Measurements from ENCODE around the gene FAM78A. TPM values are rescaled to one million over a fixed set of nuclear protein-coding genes. Genes with fewer than 3 reads are reported as not detected.

Gene FAM78A
- total RNA-seq, 4 donors from 2014 or later, result 1.7 to 4.0 (median 3.3) TPM

DNA sequence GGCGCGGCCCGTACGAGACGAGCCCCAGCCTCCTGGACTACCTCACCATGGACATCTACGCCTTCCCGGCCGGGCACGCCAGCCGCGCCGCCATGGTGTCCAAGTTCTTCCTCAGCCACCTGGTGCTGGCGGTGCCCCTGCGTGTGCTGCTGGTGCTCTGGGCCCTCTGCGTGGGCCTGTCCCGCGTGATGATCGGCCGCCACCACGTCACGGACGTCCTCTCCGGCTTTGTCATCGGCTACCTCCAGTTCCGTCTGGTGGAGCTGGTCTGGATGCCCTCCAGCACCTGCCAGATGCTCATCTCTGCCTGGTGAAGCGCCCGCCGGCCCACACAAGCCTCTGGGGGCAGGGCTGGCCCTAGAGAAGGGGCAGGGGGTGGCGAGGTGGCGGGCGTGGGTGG lies 31.7 kb upstream of the FAM78A start:
- no peak for TF ChIP-seq POLR2A (IDR thresholded peaks at IDR 0.05; ENCODE audit: low read depth)
- TF ChIP-seq EP300 (IDR thresholded peaks at IDR 0.05), result no peak
- TF ChIP-seq, protein P1, sequence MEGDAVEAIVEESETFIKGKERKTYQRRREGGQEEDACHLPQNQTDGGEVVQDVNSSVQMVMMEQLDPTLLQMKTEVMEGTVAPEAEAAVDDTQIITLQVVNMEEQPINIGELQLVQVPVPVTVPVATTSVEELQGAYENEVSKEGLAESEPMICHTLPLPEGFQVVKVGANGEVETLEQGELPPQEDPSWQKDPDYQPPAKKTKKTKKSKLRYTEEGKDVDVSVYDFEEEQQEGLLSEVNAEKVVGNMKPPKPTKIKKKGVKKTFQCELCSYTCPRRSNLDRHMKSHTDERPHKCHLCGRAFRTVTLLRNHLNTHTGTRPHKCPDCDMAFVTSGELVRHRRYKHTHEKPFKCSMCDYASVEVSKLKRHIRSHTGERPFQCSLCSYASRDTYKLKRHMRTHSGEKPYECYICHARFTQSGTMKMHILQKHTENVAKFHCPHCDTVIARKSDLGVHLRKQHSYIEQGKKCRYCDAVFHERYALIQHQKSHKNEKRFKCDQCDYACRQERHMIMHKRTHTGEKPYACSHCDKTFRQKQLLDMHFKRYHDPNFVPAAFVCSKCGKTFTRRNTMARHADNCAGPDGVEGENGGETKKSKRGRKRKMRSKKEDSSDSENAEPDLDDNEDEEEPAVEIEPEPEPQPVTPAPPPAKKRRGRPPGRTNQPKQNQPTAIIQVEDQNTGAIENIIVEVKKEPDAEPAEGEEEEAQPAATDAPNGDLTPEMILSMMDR (IDR thresholded peaks at IDR 0.05), result no peak
- TF ChIP-seq POLR2AphosphoS5 (IDR thresholded peaks at IDR 0.05), result no peak
- Histone ChIP-seq H3K4me3 (no peak overlapping the region), H3K9me3 (no peaks in the 10 kb centered on the region), H3K36me3 (peaks cover 0 to 3% (median 0%) of the 10 kb centered on the region in 4 donors), H3K27me3 (no peaks in the 10 kb centered on the region), H3K4me1 (peaks cover 0 to 7% (median 1%) of the 10 kb centered on the region in 4 donors), H3K27ac (replicated peaks in 1 of 4) (no peak overlapping the region)
- DNase-seq (ENCODE audit: extremely low spot score), result no peak
- WGBS, result 92% methylated on average over 26 of the region's 31 CpGs
- intact Hi-C loops (cut with DNase I), result no loop called here

DNA sequence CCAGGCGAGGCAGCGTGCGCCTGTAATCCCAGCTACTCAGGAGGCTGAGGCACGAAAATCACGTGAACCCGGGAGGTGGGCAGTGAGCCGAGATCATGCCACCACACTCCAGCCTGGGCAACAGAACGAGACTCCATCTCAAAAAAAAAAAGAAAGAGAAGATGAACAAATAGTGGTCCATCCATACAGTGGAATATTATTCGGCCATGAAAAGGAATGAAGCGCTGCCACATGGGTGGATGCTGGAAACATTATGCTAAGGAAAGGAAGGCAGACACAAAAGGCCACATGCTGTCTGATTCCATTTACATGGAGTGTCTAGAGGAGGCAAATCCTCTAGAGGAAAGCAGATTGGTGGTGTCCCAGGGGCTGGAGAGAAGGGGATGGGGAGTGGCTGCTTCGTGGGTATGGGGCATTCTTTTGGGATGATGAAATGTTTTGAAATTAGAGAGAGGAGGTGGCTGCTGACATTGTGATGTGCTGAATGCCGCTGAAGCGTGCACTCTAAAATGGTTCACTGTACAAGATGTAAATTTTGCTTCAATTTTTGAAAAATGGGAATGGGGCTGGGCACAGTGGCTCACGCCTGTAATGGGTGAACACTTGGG lies 30.2 kb upstream of the FAM78A start:
- TF ChIP-seq POLR2A (IDR thresholded peaks at IDR 0.05; ENCODE audit: low read depth) (no peak), POLR2AphosphoS5 (IDR thresholded peaks at IDR 0.05) (no peak), EP300 (IDR thresholded peaks at IDR 0.05) (no peak)
- TF ChIP-seq, protein P1 (IDR thresholded peaks at IDR 0.05), result no peak
- no peak for DNase-seq (ENCODE audit: extremely low spot score)
- 96% methylated on average over 14 of the region's 14 CpGs for WGBS
- no peak overlapping the region for H3K27ac ChIP-seq (replicated peaks in 1 of 4)
- H3K27me3 ChIP-seq, result no peaks in the 10 kb centered on the region
- H3K36me3 ChIP-seq, result peaks cover 0 to 8% (median 0%) of the 10 kb centered on the region in 4 donors
- intact Hi-C loops (cut with DNase I), result no loop called here
- H3K4me1 ChIP-seq, result peaks cover 0 to 7% (median 2%) of the 10 kb centered on the region in 4 donors
- no peak overlapping the region for H3K4me3 ChIP-seq
- no peaks in the 10 kb centered on the region for H3K9me3 ChIP-seq

DNA sequence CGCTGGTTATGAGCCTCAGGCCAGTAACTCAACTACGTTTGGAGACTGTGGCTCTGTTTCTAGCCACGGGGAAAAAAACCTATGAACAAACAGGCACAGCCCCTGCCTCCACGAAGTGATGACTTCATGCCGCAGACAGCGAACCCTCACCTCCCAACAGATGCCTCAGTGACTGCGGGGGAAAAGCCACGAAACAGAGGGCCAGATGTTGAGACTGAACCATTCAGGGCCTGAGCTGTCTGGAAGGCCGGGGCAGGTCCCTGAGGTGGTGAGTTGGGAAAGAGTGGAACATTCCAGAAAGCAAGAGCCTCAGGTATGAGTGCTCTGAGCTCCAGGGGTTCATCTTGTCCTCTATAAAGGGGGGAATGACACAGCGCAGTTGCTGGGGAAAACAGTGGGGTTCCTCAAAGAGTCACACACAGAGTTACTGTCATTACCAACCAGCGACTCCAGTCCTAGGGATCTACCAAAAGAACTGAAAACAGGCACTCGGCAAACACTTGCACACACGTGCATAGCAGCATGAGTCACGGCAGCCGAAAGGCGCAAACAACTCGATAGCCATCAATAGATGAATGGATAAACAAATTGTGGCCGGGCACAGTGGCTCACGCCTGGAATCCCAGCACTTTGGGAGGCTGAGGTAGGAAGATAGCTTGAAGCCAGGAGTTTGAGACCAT lies 28.5 kb upstream of the FAM78A start:
- intact Hi-C loops (cut with DNase I), result no loop called here
- Histone ChIP-seq H3K4me1 (peaks cover 0 to 6% (median 0%) of the 10 kb centered on the region in 4 donors), H3K4me3 (no peak overlapping the region), H3K27ac (replicated peaks in 1 of 4) (no peak overlapping the region), H3K9me3 (no peaks in the 10 kb centered on the region), H3K27me3 (no peaks in the 10 kb centered on the region), H3K36me3 (peaks cover 0 to 8% (median 0%) of the 10 kb centered on the region in 4 donors)
- WGBS, result 75% methylated on average over 19 of the region's 19 CpGs
- DNase-seq (ENCODE audit: extremely low spot score), result no peak
- no peak for TF ChIP-seq POLR2A (IDR thresholded peaks at IDR 0.05; ENCODE audit: low read depth)
- TF ChIP-seq, protein P1 (IDR thresholded peaks at IDR 0.05), result no peak
- TF ChIP-seq POLR2AphosphoS5 (IDR thresholded peaks at IDR 0.05), result no peak
- TF ChIP-seq EP300 (IDR thresholded peaks at IDR 0.05), result no peak

DNA sequence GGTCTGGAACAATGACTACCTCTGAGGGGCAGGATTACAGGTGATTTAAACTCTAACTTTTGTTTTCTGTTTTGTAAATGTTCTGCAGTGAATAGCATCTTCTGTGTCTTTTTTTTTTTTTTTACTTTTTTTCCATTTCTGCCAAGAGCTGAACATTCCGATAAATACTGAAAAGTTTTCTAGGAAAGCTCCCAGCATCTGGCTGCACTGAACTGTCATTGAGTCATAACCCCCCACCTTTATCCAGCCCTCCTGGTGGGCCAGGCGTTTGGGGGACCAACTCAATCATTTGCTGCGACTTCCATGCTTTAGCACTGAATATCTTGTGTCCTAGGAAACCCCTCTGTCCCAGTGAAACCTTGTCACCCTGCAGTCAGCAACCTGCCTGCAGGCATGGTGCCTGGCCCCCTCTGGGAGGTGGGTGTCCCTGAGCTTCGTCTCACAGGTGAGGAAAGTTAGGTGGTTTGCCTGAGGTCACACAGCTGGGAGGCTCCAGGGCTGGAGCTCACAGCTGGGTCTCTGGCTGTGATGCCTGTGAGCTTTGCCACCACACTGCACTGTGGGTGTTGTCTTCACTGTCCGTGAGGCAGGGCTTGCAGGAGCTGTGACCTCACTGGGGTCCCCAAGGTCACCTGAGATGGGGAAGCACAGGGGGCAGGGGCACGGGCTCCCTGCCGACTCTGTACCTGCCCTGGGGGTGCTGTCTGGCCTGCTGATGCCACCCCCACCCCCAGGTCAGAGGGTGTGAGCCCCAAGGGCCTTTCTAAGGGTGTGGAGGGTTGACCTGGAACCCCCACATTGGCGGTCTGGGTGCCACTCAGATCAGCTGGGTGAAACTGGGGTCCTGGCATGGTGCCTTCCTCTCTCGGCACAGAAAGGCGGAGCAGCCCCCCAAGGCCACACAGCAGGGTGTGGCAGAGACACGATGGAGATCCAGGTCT lies 27.3 kb upstream of the FAM78A start:
- no peak for DNase-seq (ENCODE audit: extremely low spot score)
- Histone ChIP-seq H3K27me3 (no peaks in the 10 kb centered on the region), H3K4me1 (peaks cover 0 to 12% (median 0%) of the 10 kb centered on the region in 4 donors), H3K4me3 (no peak overlapping the region), H3K9me3 (no peaks in the 10 kb centered on the region), H3K36me3 (peaks cover 0 to 8% (median 0%) of the 10 kb centered on the region in 4 donors), H3K27ac (replicated peaks in 1 of 4) (no peak overlapping the region)
- no peak for TF ChIP-seq POLR2A (IDR thresholded peaks at IDR 0.05; ENCODE audit: low read depth)
- no peak for TF ChIP-seq POLR2AphosphoS5 (IDR thresholded peaks at IDR 0.05)
- no peak for TF ChIP-seq EP300 (IDR thresholded peaks at IDR 0.05)
- TF ChIP-seq, protein P1 (IDR thresholded peaks at IDR 0.05), result no peak
- intact Hi-C loops (cut with DNase I), result no loop called here
- WGBS, result 82% methylated on average over 5 of the region's 11 CpGs

Data from esophagus muscularis mucosa (tissue), 4 donors.